Left colon (tissue), 2 donors: ENCODE data around the gene IL1RAPL2. TPM values are rescaled to one million over a fixed set of nuclear protein-coding genes. Genes with fewer than 3 reads are reported as not detected.

Experiments used
- ATAC-seq: fragments of 200-7000 bp; cut with Tn5 transposase; one replicate; pipeline ENCODE4 v1.9.1; 2020; ENCODE audit warnings: mild to moderate bottlenecking, moderate library complexity
- DNase-seq, 2 donors: peaks; one replicate each; pipeline ENCODE4 v3.0.0-alpha.2; 2020
- intact Hi-C, 2 donors: fragments of 100-400 bp; cut with DNase I in 1 of 2; cut with micrococcal nuclease in 1 of 2; formaldehyde crosslinking; loops; one replicate each; pipeline versions ENCODE4 v1.11.2 to v1.14.0; 2022; cut with DNase I, micrococcal nuclease
- total RNA-seq, 2 donors: library from RNA; stranded (reverse); fragmentation: NEBNext Ultra II Directional; extraction: Animal tissue kit (Norgen Biotek cat#: 25700); gene quantifications; one replicate each; pipeline ENCODE4 v1.2.1, GENCODE V29; 2021
- donor health status: DM: no; HTN: no; CAD: no.
- donor health status: DM: yes; HTN: yes; CAD: no.

Gene IL1RAPL2
- total RNA-seq, 2 donors from 2014 or later: not detected

DNA sequence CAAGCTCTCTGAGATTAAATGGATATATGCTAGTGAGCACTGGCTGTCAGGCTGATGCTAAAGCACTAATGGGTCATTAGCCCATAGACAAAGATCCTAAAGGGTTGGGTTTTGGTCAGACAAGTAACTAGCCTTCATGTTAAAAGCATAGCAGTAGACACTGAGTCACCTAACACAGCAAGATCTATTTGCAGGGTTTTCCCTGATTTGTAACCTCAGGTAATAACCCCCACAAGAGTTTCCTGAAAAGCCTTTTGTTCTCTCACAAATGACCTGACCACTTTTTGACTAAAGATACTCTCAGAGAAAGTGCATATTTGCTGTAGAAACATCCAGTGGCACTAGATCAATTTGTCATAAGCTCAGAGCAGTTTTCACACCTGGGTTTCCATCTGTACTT lies 905.6 kb downstream of the IL1RAPL2 start:
- no peak for ATAC-seq
- intact Hi-C loops: no loop called here
- no peak for DNase-seq

DNA sequence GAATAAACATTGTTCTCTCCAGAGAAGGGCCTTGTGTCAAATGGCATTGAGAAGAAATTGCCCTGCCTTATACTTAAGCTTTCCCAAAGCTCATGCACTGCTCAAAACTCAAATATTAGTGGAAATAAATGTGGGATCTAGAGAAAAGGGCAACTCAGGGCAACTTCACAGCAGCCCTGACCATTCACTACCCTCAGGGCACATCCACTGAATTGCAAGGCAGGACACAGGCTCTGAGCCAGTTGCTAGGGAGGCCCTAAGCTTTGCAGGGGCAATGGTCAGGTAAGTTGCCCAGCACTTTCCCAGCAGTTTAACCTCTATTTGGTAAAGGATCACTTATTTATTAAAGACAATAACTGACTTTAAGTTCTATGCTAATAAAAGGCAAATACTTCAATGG lies 909.8 kb downstream of the IL1RAPL2 start:
- intact Hi-C loops: no loop called here
- ATAC-seq (no peak), DNase-seq (no peak)

GRCh38 chrX:105477351-105477750 lies 911.4 kb downstream of the IL1RAPL2 start:
- DNase-seq: no peak
- intact Hi-C loops: no loop called here
- ATAC-seq: no peak

GRCh38 chrX:105480646-105481310 lies 914.8 kb downstream of the IL1RAPL2 start:
- intact Hi-C loops: no loop called here
- no peak for DNase-seq
- ATAC-seq: no peak

DNA sequence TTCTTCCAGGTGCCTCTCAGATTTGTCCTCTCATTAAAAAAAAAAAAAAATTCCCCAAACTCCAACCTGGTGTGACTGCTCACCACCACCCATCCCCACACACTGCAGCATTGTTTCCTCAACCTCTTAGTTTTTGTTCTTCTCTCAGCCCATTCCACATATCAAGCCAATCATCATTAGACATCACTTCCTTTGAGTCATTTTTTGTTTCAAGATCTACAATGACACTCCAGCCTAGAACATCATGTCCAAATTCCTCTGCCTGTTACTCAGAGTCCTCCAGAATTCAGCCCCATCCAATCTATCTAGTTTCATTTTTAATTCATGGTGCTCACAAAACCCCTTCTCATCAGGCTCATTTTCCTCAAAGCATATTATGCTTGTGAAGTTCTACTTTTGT lies 917.0 kb downstream of the IL1RAPL2 start:
- DNase-seq (no peak), ATAC-seq (no peak)
- intact Hi-C loops: no loop called here

GRCh38 chrX:105488716-105489115 lies 922.7 kb downstream of the IL1RAPL2 start:
- DNase-seq: no peak
- intact Hi-C loops: no loop called here
- no peak for ATAC-seq

- ATAC-seq: no peak
- intact Hi-C loops: no loop called here
- no peak for DNase-seq
Measured at GRCh38 chrX:105495376-105495775, 929.4 kb downstream of the IL1RAPL2 start.

- DNase-seq (no peak), ATAC-seq (no peak)
- intact Hi-C loops: no loop called here
Measured at GRCh38 chrX:105502336-105502735, 936.3 kb downstream of the IL1RAPL2 start.

- intact Hi-C loops: no loop called here
- no peak for ATAC-seq
- DNase-seq: no peak
Measured at GRCh38 chrX:105515561-105515960, 949.6 kb downstream of the IL1RAPL2 start.

DNA sequence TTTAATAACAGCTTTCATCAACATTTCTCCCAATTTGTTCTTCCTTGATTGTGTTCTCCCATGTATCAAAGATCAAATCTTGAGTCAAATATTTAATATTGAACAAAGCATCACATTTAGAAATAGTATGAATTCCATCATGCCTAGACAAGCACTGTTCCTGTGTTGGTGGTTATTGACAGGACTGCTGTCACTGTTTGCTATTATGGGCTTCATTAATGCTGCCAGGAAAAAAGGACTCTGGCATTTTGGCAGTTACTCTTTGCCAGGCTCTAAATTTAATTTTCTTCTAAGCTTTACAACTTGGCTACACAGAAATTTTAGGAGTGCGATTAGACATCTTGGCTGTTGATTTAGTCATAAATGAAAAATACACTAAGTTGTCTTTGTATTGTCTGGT lies 960.4 kb downstream of the IL1RAPL2 start:
- ATAC-seq: no peak
- DNase-seq: no peak
- intact Hi-C loops: no loop called here

DNA sequence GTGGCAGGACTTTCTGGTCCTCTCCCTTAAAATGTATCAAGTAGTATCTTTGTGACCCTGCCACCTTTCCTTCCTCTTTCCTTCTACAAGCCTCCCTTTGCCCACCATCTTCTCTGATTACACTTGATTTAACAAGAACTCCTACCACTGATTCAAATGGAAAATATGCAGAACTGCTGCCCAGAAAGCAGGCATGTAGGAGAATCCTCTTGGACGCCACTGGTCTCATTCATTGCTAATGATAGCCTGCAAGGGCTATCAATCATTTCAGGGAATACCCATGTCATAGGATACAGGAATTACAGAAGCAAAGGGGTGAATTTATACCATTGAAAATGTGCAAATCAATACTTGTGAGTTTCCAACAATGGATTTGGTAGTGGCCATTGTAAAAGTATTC lies 961.8 kb downstream of the IL1RAPL2 start:
- ATAC-seq (no peak), DNase-seq (no peak)
- intact Hi-C loops: no loop called here

DNA sequence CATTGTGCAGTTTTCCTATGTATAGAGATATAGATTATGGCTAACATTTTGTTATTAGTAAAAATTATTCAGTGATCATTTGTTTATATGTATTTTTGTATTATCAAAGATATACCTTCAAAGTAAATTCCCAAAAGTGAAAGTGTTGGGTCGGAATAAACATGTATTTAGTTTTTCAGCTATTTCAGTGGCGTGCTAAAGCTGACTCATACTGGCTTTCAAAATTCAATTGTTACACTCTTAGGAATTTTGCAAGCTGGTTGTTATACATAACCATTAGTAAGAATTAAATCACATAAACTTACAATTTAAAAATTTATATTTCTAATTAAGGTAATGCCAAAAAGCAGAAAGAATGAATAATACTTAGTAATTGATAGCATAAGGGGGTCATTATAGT lies 968.0 kb downstream of the IL1RAPL2 start:
- DNase-seq (no peak), ATAC-seq (no peak)
- intact Hi-C loops: no loop called here

GRCh38 chrX:105543283-105543682 lies 977.3 kb downstream of the IL1RAPL2 start:
- no peak for DNase-seq
- intact Hi-C loops: no loop called here
- no peak for ATAC-seq

GRCh38 chrX:105550043-105550663 lies 984.2 kb downstream of the IL1RAPL2 start:
- ATAC-seq (no peak), DNase-seq (no peak)
- intact Hi-C loops: no loop called here

GRCh38 chrX:105552395-105552794 lies 986.4 kb downstream of the IL1RAPL2 start:
- ATAC-seq (no peak), DNase-seq (no peak)
- intact Hi-C loops: no loop called here

DNA sequence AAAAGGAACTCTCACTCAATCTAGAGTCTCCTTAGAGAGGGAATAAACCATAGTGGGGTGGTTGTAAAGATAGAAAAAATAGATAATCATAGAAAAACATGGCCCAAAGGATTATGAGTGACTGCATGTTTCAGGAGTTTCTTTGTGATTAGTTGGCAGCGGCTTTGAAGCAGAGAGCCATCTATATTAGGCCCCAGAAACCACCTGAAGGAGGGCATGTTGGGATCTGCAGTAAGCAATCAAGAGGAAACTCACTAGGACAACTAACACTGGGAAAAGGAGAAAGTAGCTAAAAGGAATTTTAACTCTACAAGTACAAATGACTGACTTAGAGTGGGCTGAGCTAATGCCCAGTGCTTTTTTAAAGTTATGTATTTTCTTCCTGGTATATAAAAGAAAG lies 987.1 kb downstream of the IL1RAPL2 start:
- no peak for DNase-seq
- intact Hi-C loops: no loop called here

GRCh38 chrX:105564501-105564900 lies 998.5 kb downstream of the IL1RAPL2 start:
- no peak for ATAC-seq
- intact Hi-C loops: no loop called here
- DNase-seq: no peak

More for the DNA sequence above, 987.1 kb downstream of the IL1RAPL2 start:
- no peak for ATAC-seq

DNA sequence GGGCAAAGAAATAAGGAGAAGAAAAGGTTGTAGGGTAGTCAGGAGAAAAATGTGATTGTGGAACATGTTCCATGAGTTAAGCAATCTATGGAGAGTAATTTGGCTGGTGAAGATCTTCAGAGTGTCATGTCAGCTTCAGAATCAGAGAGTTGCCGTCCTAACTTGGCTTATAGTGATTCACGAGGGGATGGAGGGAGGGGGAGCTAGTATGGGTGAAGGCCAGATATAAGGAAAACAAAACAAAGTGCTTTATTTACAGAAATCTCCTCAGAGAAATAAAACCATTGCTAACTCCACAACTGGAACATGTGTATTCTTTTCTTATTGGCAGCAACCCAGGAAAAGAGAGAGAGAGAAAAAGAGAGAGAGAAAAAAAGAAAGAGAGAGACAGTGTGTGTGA lies 999.9 kb downstream of the IL1RAPL2 start:
- DNase-seq (no peak), ATAC-seq (no peak)
- intact Hi-C loops: no loop called here

GRCh38 chrX:105567082-105567481 lies 1001.1 kb downstream of the IL1RAPL2 start:
- intact Hi-C loops: no loop called here
- no peak for ATAC-seq
- DNase-seq: no peak

DNA sequence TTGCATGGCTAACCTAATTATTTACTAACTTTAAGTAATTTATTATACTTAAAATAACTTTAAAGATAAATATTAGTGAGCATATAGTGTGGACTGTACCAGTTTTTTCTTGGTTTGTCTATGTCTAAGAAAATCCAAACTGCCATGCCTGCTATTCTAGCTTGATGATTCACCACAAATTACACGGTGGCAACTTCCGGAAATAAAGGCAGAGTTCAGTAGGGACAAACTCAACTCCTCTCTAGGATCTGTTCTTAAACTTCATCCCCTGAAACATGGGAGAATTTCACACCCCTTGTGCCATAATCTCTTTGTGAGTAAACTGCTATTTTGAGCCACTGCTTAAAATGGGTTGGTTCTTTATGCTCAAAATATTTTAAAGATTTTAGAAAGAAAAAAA lies 1042.7 kb downstream of the IL1RAPL2 start:
- intact Hi-C loops: no loop called here
- no peak for ATAC-seq
- DNase-seq: no peak

DNA sequence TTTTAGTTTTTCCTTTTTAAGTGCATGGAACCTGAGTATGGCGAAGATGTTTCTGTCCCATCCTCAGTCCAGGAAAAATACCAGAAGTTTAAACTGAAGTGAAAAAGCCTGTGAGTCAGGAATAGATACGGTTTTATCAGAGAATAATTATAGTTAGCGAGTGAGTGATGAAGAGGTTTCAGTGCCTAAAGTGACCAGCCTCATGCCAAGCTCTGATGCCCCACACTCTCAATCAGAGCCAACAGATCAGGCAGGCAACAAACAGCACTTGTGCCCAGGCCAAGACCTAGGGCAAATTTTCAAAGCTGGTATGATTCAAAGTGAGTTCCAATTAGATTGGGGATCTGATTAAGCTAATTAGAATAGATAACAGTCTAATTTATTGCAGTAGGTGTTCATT lies 1043.5 kb downstream of the IL1RAPL2 start:
- DNase-seq: no peak
- no peak for ATAC-seq
- intact Hi-C loops: no loop called here
